ENCODE data around the gene BRK1. TPM values are rescaled to one million over a fixed set of nuclear protein-coding genes. Genes with fewer than 3 reads are reported as not detected.

Gene BRK1
- total RNA-seq, 2 experiments from 2014 or later, result 91.6 to 94.6 TPM

Other genes with a start within 250 kb of the BRK1 start
- gene CIDEC, start 235.4 kb upstream of the BRK1 start, total RNA-seq, result under 1 TPM in 1 of 2 experiments, not detected in 1; 0.18 TPM
- 10 to 100 TPM; 49.0 to 49.2 TPM for gene JAGN1, start 225.1 kb upstream of the BRK1 start, total RNA-seq
- gene IL17RE, start 212.8 kb upstream of the BRK1 start, total RNA-seq, result 1 to 10 TPM; 1.2 to 1.8 TPM
- gene IL17RC, start 198.6 kb upstream of the BRK1 start, total RNA-seq, result under 1 TPM; 0.36 to 0.60 TPM
- 1 to 10 TPM; 7.9 to 10.0 TPM for gene CRELD1, start 181.8 kb upstream of the BRK1 start, total RNA-seq
- gene PRRT3, start 163.3 kb upstream of the BRK1 start, total RNA-seq, result 1 to 10 TPM; 8.0 to 8.6 TPM
- 10 to 100 TPM; 44.7 to 46.7 TPM for gene EMC3, start 128.8 kb upstream of the BRK1 start, total RNA-seq
- 10 to 100 TPM; 80.9 to 85.1 TPM for gene FANCD2, start 89.2 kb upstream of the BRK1 start, total RNA-seq
- not detected for gene FANCD2OS, start 7.4 kb upstream of the BRK1 start, total RNA-seq
- gene VHL, start 26.1 kb downstream of the BRK1 start, total RNA-seq, result 10 to 100 TPM; 42.0 to 42.2 TPM
- 1 to 10 TPM; 2.6 to 3.1 TPM for gene IRAK2, start 49.2 kb downstream of the BRK1 start, total RNA-seq
- gene TATDN2, start 132.8 kb downstream of the BRK1 start, total RNA-seq, result 10 to 100 TPM; 41.6 to 48.5 TPM
- gene GHRL, start 177.3 kb downstream of the BRK1 start, total RNA-seq, result under 1 TPM; 0.38 to 0.41 TPM
- 100 to 1,000 TPM in 1 of 2 experiments, 10 to 100 TPM in 1; 99.4 to 103 TPM for gene SEC13, start 205.4 kb downstream of the BRK1 start, total RNA-seq

Measured in activated naive CD8-positive, alpha-beta T cell treated with anti-CD3 and anti-CD28 coated beads for 36 hours (primary cell).